ENCODE data around the gene CELF2. TPM values are rescaled to one million over a fixed set of nuclear protein-coding genes. Genes with fewer than 3 reads are reported as not detected.

CELF2 gene
- polyA plus RNA-seq, 1 donor from 2014 or later, result 55.5 TPM

GRCh38 chr10:11253385-11254002, 235.8 kb downstream of the CELF2 start:
- H3K9ac ChIP-seq (ENCODE audit: low read length), result no peak overlapping the region
- H3K9me2 ChIP-seq (ENCODE audit: insufficient read depth, low read length), result no peaks in the 10 kb centered on the region
- no peak overlapping the region for H3K4me2 ChIP-seq (ENCODE audit: low read length)
- no peaks in the 10 kb centered on the region for H4K20me1 ChIP-seq (ENCODE audit: insufficient read depth)
- H3F3A ChIP-seq (ENCODE audit: insufficient read depth, low read length, poor library complexity, severe bottlenecking), result no peaks in the 10 kb centered on the region
- no peak for TF ChIP-seq REST (IDR thresholded peaks at IDR 0.05; ENCODE audit: borderline replicate concordance)
- TF ChIP-seq RAD21 (conservative IDR thresholded peaks at IDR 0.05), result no peak
- H3K9me3 ChIP-seq (ENCODE audit: low read length), result no peaks in the 10 kb centered on the region
- peaks cover 3% of the 10 kb centered on the region for H3K36me3 ChIP-seq (ENCODE audit: insufficient read depth, low read length)
- peaks cover under 1% of the 10 kb centered on the region for H3K79me2 ChIP-seq (replicated peaks; ENCODE audit: insufficient read depth, low read length)
- no peak overlapping the region for H2AFZ ChIP-seq (ENCODE audit: low read depth, low read length)
- H3K27me3 ChIP-seq (ENCODE audit: insufficient read depth, low read depth, low read length), result no peaks in the 10 kb centered on the region
- H3K4me3 ChIP-seq (ENCODE audit: low read length), result no peak overlapping the region
- no peak overlapping the region for H3K27ac ChIP-seq (ENCODE audit: low read length)

GRCh38 chr10:11255156-11255555, 237.5 kb downstream of the CELF2 start:
- no peak overlapping the region for H3K27ac ChIP-seq (ENCODE audit: low read length)
- peaks cover 7% of the 10 kb centered on the region for H3K36me3 ChIP-seq (ENCODE audit: insufficient read depth, low read length)
- H3K79me2 ChIP-seq (replicated peaks; ENCODE audit: insufficient read depth, low read length), result no peaks in the 10 kb centered on the region
- no peak overlapping the region for H3K4me2 ChIP-seq (ENCODE audit: low read length)
- H3K27me3 ChIP-seq (ENCODE audit: insufficient read depth, low read depth, low read length), result no peaks in the 10 kb centered on the region
- no peaks in the 10 kb centered on the region for H3K9me2 ChIP-seq (ENCODE audit: insufficient read depth, low read length)
- TF ChIP-seq EP300 (conservative IDR thresholded peaks at IDR 0.05; ENCODE audit: poor library complexity, severe bottlenecking) (no peak), RAD21 (conservative IDR thresholded peaks at IDR 0.05) (no peak), EZH2 (IDR thresholded peaks at IDR 0.05; ENCODE audit: borderline replicate concordance, insufficient read depth, low read length, poor library complexity, severe bottlenecking) (no peak), TAF1 (IDR thresholded peaks at IDR 0.05; ENCODE audit: low read depth) (no peak), CTCF (IDR thresholded peaks at IDR 0.05; ENCODE audit: poor library complexity, severe bottlenecking) (no peak), REST (IDR thresholded peaks at IDR 0.05; ENCODE audit: borderline replicate concordance) (no peak), POLR2AphosphoS5 (IDR thresholded peaks at IDR 0.05) (no peak)
- H3K9ac ChIP-seq (ENCODE audit: low read length), result no peak overlapping the region
- H3K9me3 ChIP-seq (ENCODE audit: low read length), result no peaks in the 10 kb centered on the region
- no peak overlapping the region for H3K4me3 ChIP-seq (ENCODE audit: low read length)
- H4K20me1 ChIP-seq (ENCODE audit: insufficient read depth), result no peaks in the 10 kb centered on the region
- no peak overlapping the region for H2AFZ ChIP-seq (ENCODE audit: low read depth, low read length)
- no peaks in the 10 kb centered on the region for H3F3A ChIP-seq (ENCODE audit: insufficient read depth, low read length, poor library complexity, severe bottlenecking)
